NT2/D1 (cell line): ENCODE results near the gene MGAT4A.
A peak's percentile ranks its signal among the peaks of the same experiment; 100 is the strongest.

ENCODE experiments used
- DNase-seq: peaks from one replicate; pipeline ENCODE4 v3.0.0-alpha.2; 2011; ENCODE audit warnings: low read depth, low spot score
- H3K27me3 ChIP-seq: 2 replicates; pipeline ENCODE4 v1.6.0; 2011; ENCODE audit warnings: mild to moderate bottlenecking; ENCODE audit not compliant: insufficient read length, insufficient read depth
- H3K36me3 ChIP-seq: 2 replicates; pipeline ENCODE4 v1.6.1; 2011; ENCODE audit warnings: mild to moderate bottlenecking, low read length, mixed read lengths; ENCODE audit not compliant: insufficient read depth, insufficient read length
- H3K4me1 ChIP-seq: 2 replicates; pipeline ENCODE4 v1.5.1; 2011; ENCODE audit not compliant: insufficient read depth, insufficient read length
- H3K4me3 ChIP-seq: 2 replicates; pipeline ENCODE4 v1.5.1; 2011; ENCODE audit warnings: low read depth; ENCODE audit not compliant: insufficient read length
- H3K9ac ChIP-seq: 2 replicates; pipeline ENCODE4 v1.6.0; 2011; ENCODE audit warnings: low read depth; ENCODE audit not compliant: insufficient read length
- H3K9me3 ChIP-seq: 2 replicates; pipeline ENCODE4 v1.5.1; 2011; ENCODE audit warnings: mild to moderate bottlenecking, low read length; ENCODE audit not compliant: insufficient read depth
- SUZ12 ChIP-seq: IDR thresholded peaks from 2 replicates; pipeline ENCODE4 v1.6.1; 2011; ENCODE audit not compliant: insufficient read length, insufficient read depth; ENCODE audit errors: extremely low read depth
- YY1 ChIP-seq: IDR thresholded peaks from 2 replicates; pipeline ENCODE4 v1.6.1; 2011; ENCODE audit not compliant: insufficient read length, insufficient read depth
- ZNF274 ChIP-seq: IDR thresholded peaks from 2 replicates; pipeline ENCODE4 v1.6.1; 2011; ENCODE audit warnings: mild to moderate bottlenecking, low read depth, low read length

The MGAT4A gene

GRCh38 chr2:98738304-98738703 lies 7.4 kb upstream of the MGAT4A start:
- Histone ChIP-seq H3K4me3 (no peak overlapping the region), H3K4me1 (no peaks in the 10 kb centered on the region), H3K36me3 (no peaks in the 10 kb centered on the region), H3K27me3 (peaks cover 6% of the 10 kb centered on the region), H3K9ac (no peak overlapping the region), H3K9me3 (no peaks in the 10 kb centered on the region)
- TF ChIP-seq ZNF274: no peak
- TF ChIP-seq YY1: no peak
- no peak for TF ChIP-seq SUZ12
- DNase-seq: no peak

GRCh38 chr2:98737848-98738247 lies 6.9 kb upstream of the MGAT4A start:
- H3K4me1 ChIP-seq: no peaks in the 10 kb centered on the region
- no peak for DNase-seq
- H3K9ac ChIP-seq: no peak overlapping the region
- no peak for TF ChIP-seq SUZ12
- no peak for TF ChIP-seq ZNF274
- TF ChIP-seq YY1: no peak
- H3K4me3 ChIP-seq: no peak overlapping the region
- no peaks in the 10 kb centered on the region for H3K36me3 ChIP-seq
- no peaks in the 10 kb centered on the region for H3K9me3 ChIP-seq
- H3K27me3 ChIP-seq: peaks cover 11% of the 10 kb centered on the region

- Histone ChIP-seq H3K9ac (no peak overlapping the region), H3K4me3 (no peak overlapping the region), H3K36me3 (no peaks in the 10 kb centered on the region), H3K4me1 (no peaks in the 10 kb centered on the region), H3K9me3 (no peaks in the 10 kb centered on the region), H3K27me3 (peaks cover 25% of the 10 kb centered on the region)
- no peak for DNase-seq
- TF ChIP-seq SUZ12: no peak
- TF ChIP-seq YY1: no peak
- TF ChIP-seq ZNF274: no peak
Measured at GRCh38 chr2:98736464-98736889, 5.5 kb upstream of the MGAT4A start.

- Histone ChIP-seq H3K27me3 (peaks cover 35% of the 10 kb centered on the region), H3K4me3 (no peak overlapping the region), H3K9ac (no peak overlapping the region), H3K9me3 (no peaks in the 10 kb centered on the region), H3K36me3 (no peaks in the 10 kb centered on the region), H3K4me1 (no peaks in the 10 kb centered on the region)
- DNase-seq: no peak
- no peak for TF ChIP-seq ZNF274
- no peak for TF ChIP-seq YY1
- TF ChIP-seq SUZ12: no peak
Measured at GRCh38 chr2:98734823-98735260, 3.9 kb upstream of the MGAT4A start.

GRCh38 chr2:98734162-98734561 lies 3.2 kb upstream of the MGAT4A start:
- Histone ChIP-seq H3K4me3 (no peak overlapping the region), H3K9me3 (no peaks in the 10 kb centered on the region), H3K27me3 (peaks cover 42% of the 10 kb centered on the region), H3K36me3 (no peaks in the 10 kb centered on the region), H3K9ac (no peak overlapping the region), H3K4me1 (no peaks in the 10 kb centered on the region)
- TF ChIP-seq SUZ12 (no peak), YY1 (no peak), ZNF274 (no peak)
- no peak for DNase-seq

- no peaks in the 10 kb centered on the region for H3K36me3 ChIP-seq
- no peaks in the 10 kb centered on the region for H3K9me3 ChIP-seq
- no peaks in the 10 kb centered on the region for H3K4me1 ChIP-seq
- DNase-seq: no peak
- no peak overlapping the region for H3K9ac ChIP-seq
- H3K27me3 ChIP-seq: peaks cover 54% of the 10 kb centered on the region
- H3K4me3 ChIP-seq: no peak overlapping the region
- TF ChIP-seq YY1 (no peak), ZNF274 (no peak), SUZ12 (no peak)
Measured at GRCh38 chr2:98732430-98733051, 1.6 kb upstream of the MGAT4A start.

GRCh38 chr2:98731894-98732349 lies 990 bp upstream of the MGAT4A start:
- peak overlapping the region; percentile 38 for H3K4me3 ChIP-seq
- DNase-seq: no peak
- TF ChIP-seq YY1 (no peak), SUZ12 (no peak), ZNF274 (no peak)
- peaks cover 58% of the 10 kb centered on the region for H3K27me3 ChIP-seq
- H3K9me3 ChIP-seq: no peaks in the 10 kb centered on the region
- no peaks in the 10 kb centered on the region for H3K36me3 ChIP-seq
- peak overlapping the region; percentile 45 for H3K9ac ChIP-seq
- H3K4me1 ChIP-seq: no peaks in the 10 kb centered on the region

GRCh38 chr2:98730707-98731040 lies 258 bp downstream of the MGAT4A start:
- H3K9me3 ChIP-seq: no peaks in the 10 kb centered on the region
- peak overlapping the region; percentile 51 for H3K4me3 ChIP-seq
- TF ChIP-seq SUZ12 (no peak), ZNF274 (no peak), YY1 (no peak)
- peak overlapping the region; percentile 37 for H3K9ac ChIP-seq
- peaks cover 60% of the 10 kb centered on the region for H3K27me3 ChIP-seq
- no peak for DNase-seq
- H3K4me1 ChIP-seq: no peaks in the 10 kb centered on the region
- H3K36me3 ChIP-seq: no peaks in the 10 kb centered on the region
